Measurements from ENCODE around the gene EMP2.

- TF ChIP-seq, protein P1, sequence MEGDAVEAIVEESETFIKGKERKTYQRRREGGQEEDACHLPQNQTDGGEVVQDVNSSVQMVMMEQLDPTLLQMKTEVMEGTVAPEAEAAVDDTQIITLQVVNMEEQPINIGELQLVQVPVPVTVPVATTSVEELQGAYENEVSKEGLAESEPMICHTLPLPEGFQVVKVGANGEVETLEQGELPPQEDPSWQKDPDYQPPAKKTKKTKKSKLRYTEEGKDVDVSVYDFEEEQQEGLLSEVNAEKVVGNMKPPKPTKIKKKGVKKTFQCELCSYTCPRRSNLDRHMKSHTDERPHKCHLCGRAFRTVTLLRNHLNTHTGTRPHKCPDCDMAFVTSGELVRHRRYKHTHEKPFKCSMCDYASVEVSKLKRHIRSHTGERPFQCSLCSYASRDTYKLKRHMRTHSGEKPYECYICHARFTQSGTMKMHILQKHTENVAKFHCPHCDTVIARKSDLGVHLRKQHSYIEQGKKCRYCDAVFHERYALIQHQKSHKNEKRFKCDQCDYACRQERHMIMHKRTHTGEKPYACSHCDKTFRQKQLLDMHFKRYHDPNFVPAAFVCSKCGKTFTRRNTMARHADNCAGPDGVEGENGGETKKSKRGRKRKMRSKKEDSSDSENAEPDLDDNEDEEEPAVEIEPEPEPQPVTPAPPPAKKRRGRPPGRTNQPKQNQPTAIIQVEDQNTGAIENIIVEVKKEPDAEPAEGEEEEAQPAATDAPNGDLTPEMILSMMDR (IDR thresholded peaks at IDR 0.05) = no peak
- no peak for TF ChIP-seq POLR2A (IDR thresholded peaks at IDR 0.05)
Observed at GRCh38 chr16:10510279-10510678, 70.1 kb downstream of the EMP2 start.
